Fibroblast of lung (primary cell): ENCODE measurements around the gene CD248.

Experiments used
- CTCF ChIP-seq, 2 donors: IDR thresholded peaks in 1 of 2; conservative IDR thresholded peaks in 1 of 2; 1 replicate in 1 of 2; 2 replicates in 1 of 2; pipeline ENCODE4 v1.5.1; 2011 to 2012; ENCODE audit warnings: low read length in 2 of 2, control low read depth in 1 of 2, inconsistent platforms in 1 of 2, low read depth in 1 of 2, mild to moderate bottlenecking in 1 of 2
- EZH2 ChIP-seq: IDR thresholded peaks from 2 replicates; pipeline ENCODE4 v1.5.1; 2012; ENCODE audit warnings: low read length, control low read depth, mild to moderate bottlenecking; ENCODE audit errors: missing control alignments

GRCh38 chr11:66278363-66279091 lies 38.3 kb downstream of the CD248 start:
- no peak for TF ChIP-seq EZH2
- TF ChIP-seq CTCF (conservative IDR thresholded peaks at IDR 0.05 in 1 of 2, IDR thresholded peaks at IDR 0.05 in 1 of 2; ENCODE audit: low read depth in 1 of 2, low read length in 2 of 2) = no peak
